ENCODE data around the gene ASCL4.

The ASCL4 gene

DNA sequence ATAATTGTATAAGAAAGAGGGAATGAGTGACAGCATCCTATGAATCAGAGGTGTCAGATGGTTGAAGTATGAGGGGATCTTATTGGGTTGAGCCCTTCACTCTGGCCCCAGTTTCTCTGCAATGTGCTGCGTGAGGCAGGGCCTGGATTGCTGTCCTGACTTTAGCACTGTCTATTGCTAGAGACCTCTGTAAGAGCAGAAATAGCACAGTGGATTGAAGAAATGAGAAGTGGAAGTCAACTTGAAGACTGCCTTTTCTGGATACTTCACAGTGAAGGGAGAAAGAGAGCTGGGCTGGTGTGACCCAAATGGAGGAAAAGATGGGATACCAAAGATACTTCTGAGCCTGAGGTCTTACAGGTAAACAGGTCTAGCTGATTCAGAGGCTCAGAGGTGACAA lies 5.8 kb downstream of the ASCL4 start:
- no peak overlapping the region for H3K27ac ChIP-seq (ENCODE audit: low read length)
- peaks cover 49% of the 10 kb centered on the region for H3K27me3 ChIP-seq (ENCODE audit: insufficient read depth, low read length)
- H3K36me3 ChIP-seq (ENCODE audit: insufficient read depth, low read depth, low read length) = no peaks in the 10 kb centered on the region
- H3K4me1 ChIP-seq (ENCODE audit: insufficient read depth, low read length) = no peaks in the 10 kb centered on the region; the same call in 1 of the 2 replicates
- H3K9me3 ChIP-seq (ENCODE audit: insufficient read depth, low read depth, low read length) = no peaks in the 10 kb centered on the region
- H3K9ac ChIP-seq (ENCODE audit: low read depth, low read length) = no peak overlapping the region
- H3K4me3 ChIP-seq (ENCODE audit: low read length) = no peak overlapping the region

DNA sequence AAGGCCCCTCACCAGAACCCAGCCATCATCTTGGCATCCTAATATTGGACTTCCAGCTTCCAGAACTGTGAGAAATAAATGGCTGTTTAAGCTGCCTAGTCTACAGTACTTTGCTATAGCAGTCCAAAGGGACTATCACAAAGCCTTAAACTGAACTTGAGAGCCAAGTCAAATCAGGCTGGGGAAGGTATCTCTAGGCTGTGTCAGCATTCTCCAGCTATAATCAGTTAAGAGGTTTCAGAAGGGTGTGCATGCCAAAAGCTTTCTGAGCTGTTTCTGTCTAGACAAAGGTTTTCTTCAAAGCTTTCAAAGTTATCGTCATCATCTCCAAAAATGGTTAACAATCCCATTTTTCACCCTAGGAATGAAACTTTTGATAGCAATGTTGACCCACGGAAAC lies 7.6 kb downstream of the ASCL4 start:
- no peak overlapping the region for H3K4me3 ChIP-seq (ENCODE audit: low read length)
- H3K4me1 ChIP-seq (ENCODE audit: insufficient read depth, low read length) = no peaks in the 10 kb centered on the region
- H3K36me3 ChIP-seq (ENCODE audit: insufficient read depth, low read depth, low read length) = no peaks in the 10 kb centered on the region
- H3K27ac ChIP-seq (ENCODE audit: low read length) = no peak overlapping the region
- H3K9me3 ChIP-seq (ENCODE audit: insufficient read depth, low read depth, low read length) = no peaks in the 10 kb centered on the region
- peaks cover 31% of the 10 kb centered on the region for H3K27me3 ChIP-seq (ENCODE audit: insufficient read depth, low read length)
- H3K9ac ChIP-seq (ENCODE audit: low read depth, low read length) = no peak overlapping the region

DNA sequence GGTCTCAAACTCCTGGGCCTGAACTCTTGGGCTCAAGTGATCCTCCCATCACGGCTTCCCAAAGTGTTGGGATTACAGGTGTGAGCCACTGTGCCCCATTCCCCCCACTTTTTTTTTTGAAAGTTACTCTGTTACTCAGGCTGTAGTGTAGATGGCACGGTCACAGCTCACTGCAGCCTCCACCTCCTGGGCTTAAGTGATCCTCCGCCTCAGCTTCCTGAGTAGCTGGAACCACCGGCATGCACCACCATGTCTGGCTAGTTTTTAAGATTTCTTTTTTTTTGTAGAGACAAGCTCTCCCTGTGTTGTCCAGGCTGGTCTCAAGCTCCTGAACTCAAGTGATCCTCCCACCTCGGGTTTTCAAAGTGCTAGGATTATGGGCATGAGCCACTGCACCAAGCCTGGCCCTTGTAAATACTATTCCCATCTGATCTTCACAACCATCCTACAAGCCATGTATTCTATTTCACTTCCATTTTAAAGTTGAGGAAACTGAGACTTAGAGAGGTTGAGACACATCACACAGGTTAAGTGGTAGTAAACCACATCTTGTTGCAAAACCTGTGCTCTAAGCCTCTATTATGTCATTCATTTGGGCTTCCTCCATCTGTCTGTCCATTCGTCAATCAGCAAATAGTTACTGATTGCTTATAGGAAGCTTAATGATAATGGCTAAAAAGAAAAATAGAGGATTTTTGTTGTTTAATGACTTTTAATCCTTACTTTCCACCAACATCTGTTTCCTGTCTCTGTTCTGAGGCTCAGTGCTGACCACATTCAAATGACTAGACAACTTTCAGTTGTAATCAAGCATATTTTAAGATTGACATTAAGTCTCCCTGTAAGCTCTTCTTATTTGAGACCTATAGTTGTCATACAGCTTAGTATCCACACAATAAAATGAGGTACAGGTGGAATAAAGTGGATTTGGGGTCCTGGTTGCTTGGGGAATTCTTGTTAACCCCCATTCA lies 9.2 kb downstream of the ASCL4 start:
- H3K27me3 ChIP-seq (ENCODE audit: insufficient read depth, low read length) = peaks cover 15% of the 10 kb centered on the region
- H3K36me3 ChIP-seq (ENCODE audit: insufficient read depth, low read depth, low read length) = no peaks in the 10 kb centered on the region
- H3K27ac ChIP-seq (ENCODE audit: low read length) = no peak overlapping the region
- H3K4me1 ChIP-seq (ENCODE audit: insufficient read depth, low read length) = no peaks in the 10 kb centered on the region
- no peaks in the 10 kb centered on the region for H3K9me3 ChIP-seq (ENCODE audit: insufficient read depth, low read depth, low read length)
- no peak overlapping the region for H3K4me3 ChIP-seq (ENCODE audit: low read length)
- no peak overlapping the region for H3K9ac ChIP-seq (ENCODE audit: low read depth, low read length)

DNA sequence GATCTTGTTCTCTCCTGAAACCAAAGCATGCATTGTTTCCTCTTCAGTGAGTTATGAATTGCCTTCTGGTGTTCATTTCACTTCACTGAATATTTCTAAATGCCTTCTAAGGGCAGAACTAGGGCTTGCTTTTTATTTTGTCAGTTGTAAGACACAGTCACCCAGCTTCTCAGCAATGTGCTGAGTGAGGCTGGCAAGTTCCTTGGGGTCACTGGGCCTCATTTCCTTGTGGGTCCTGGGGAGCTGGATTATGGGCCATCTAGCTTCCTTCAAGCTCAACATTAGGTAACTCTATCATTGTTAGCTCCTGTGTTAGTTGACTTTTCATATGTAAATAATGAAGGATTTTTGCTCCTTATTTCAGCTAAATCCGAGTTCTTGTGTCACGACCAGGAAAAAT lies 13.8 kb downstream of the ASCL4 start:
- H3K4me3 ChIP-seq (ENCODE audit: low read length) = no peak overlapping the region

DNA sequence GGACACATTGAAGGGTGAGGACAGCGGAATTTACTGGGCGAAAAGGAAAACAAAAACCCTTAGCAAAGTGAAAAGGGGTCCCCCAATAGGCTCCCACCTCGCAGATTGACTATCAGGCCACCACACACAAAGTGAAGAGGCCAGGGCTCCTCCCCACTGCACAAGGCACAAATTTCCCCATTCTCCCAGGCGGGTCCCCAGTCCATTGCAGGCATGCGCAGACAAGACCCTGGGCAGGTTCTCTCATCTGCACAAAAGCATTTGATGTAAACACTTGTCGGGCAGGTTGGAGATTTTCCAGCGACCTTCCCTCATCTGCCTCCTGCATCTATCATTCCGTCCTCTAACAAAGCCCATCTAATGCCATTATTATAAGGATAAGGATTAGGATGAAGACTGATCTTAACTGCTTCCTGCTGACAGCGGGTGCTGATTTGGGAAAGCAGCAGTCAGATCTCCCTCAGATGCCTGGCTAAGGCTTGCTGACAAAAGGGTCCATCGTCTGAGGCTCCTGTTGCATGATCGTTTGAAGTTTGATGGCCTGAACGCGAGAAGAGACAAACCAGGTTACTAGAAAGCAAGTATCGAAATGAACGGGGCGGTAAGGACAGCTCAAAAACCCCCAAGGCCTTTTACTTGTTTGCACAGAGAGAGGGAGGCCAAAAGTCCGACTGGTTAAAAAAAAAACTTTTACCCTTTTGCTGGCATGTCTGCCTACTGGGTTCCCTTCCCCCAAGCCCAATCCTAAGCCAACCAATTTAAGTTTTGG lies 14.4 kb downstream of the ASCL4 start:
- Histone ChIP-seq H3K27me3 (ENCODE audit: insufficient read depth, low read length) (no peaks in the 10 kb centered on the region), H3K4me1 (ENCODE audit: insufficient read depth, low read length) (no peaks in the 10 kb centered on the region), H3K27ac (ENCODE audit: low read length) (no peak overlapping the region), H3K9me3 (ENCODE audit: insufficient read depth, low read depth, low read length) (no peaks in the 10 kb centered on the region), H3K36me3 (ENCODE audit: insufficient read depth, low read depth, low read length) (no peaks in the 10 kb centered on the region), H3K4me3 (ENCODE audit: low read length) (no peak overlapping the region), H3K9ac (ENCODE audit: low read depth, low read length) (no peak overlapping the region)

More for the DNA sequence above, 13.8 kb downstream of the ASCL4 start:
- Histone ChIP-seq H3K27me3 (ENCODE audit: insufficient read depth, low read length) (no peaks in the 10 kb centered on the region), H3K27ac (ENCODE audit: low read length) (no peak overlapping the region), H3K4me1 (ENCODE audit: insufficient read depth, low read length) (no peaks in the 10 kb centered on the region), H3K9me3 (ENCODE audit: insufficient read depth, low read depth, low read length) (no peaks in the 10 kb centered on the region), H3K9ac (ENCODE audit: low read depth, low read length) (no peak overlapping the region), H3K36me3 (ENCODE audit: insufficient read depth, low read depth, low read length) (no peaks in the 10 kb centered on the region)

DNA sequence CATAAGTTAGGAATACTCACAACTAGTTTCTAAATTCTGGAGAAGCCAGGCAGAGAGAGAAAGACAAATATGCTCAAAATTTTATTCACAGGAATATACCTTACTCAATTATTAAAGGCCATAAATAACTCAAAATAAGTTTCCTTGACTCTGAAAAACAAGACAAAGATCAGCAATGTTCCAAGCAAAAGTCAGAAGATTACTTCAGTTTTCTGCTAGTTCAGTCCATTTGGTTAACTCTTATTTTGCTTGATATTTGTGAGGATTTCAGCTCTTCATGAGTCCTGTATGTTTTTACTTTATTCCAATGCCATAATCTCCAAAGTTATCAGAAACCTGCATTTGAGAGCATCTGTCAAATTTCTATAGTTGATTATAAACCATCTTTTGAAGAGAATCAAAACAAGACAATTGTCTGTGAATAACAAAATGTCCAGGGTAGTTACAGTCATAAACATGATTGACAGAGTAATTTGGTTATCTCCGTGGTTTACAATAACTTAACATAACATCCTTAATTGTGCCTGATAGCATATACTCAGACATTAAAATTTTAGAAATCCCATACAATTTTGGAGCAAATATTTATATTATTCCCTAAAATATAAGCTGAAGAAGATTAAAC lies 17.1 kb downstream of the ASCL4 start:
- H3K27me3 ChIP-seq (ENCODE audit: insufficient read depth, low read length) = peaks cover 3% of the 10 kb centered on the region; the same call in 1 of the 2 replicates
- no peak overlapping the region for H3K4me3 ChIP-seq (ENCODE audit: low read length)
- no peaks in the 10 kb centered on the region for H3K4me1 ChIP-seq (ENCODE audit: insufficient read depth, low read length)

DNA sequence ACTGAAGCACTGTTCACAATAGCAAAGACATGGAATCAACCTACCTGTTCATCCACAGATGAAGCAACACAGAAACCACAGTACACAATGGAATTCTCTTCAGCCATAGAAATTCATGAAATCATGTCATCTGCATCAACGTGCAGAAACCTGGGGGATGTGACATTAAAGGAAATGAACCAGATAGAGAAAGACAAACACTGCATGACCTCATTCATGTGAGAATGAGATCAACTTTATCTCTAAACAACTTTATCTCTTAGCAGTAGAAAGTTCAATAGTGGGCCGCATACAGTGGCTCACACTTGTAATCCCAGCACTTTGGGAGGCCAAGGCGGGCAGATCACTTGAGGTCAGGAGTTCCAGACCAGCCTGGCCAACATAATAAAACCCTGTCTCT lies 19.9 kb downstream of the ASCL4 start:
- no peaks in the 10 kb centered on the region for H3K9me3 ChIP-seq (ENCODE audit: insufficient read depth, low read depth, low read length)
- no peak overlapping the region for H3K9ac ChIP-seq (ENCODE audit: low read depth, low read length)
- no peaks in the 10 kb centered on the region for H3K4me1 ChIP-seq (ENCODE audit: insufficient read depth, low read length)
- no peaks in the 10 kb centered on the region for H3K36me3 ChIP-seq (ENCODE audit: insufficient read depth, low read depth, low read length)
- no peak overlapping the region for H3K4me3 ChIP-seq (ENCODE audit: low read length)
- H3K27me3 ChIP-seq (ENCODE audit: insufficient read depth, low read length) = peaks cover 3% of the 10 kb centered on the region; the same call in 1 of the 2 replicates
- H3K27ac ChIP-seq (ENCODE audit: low read length) = no peak overlapping the region

More for the DNA sequence above, 17.1 kb downstream of the ASCL4 start:
- Histone ChIP-seq H3K27ac (ENCODE audit: low read length) (no peak overlapping the region), H3K36me3 (ENCODE audit: insufficient read depth, low read depth, low read length) (no peaks in the 10 kb centered on the region), H3K9ac (ENCODE audit: low read depth, low read length) (no peak overlapping the region), H3K9me3 (ENCODE audit: insufficient read depth, low read depth, low read length) (no peaks in the 10 kb centered on the region)

DNA sequence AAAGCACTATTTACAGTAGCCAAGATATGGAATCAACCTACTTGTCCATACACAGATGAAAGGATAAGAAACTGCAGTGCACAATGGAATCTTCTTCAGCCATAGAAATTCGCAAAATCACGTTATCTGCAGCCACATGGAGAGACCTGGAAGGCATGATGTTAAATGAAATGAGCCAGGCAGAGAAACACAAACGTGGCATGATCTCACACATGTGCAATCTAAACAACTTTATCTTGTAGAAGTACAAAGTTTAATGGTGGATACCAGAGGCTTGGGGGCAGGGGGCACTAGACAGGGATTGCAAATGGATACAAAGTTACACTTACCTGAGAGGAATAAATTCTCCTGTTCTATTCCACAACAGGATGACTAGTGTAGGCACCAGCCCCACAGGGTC lies 24.1 kb downstream of the ASCL4 start:
- Histone ChIP-seq H3K36me3 (ENCODE audit: insufficient read depth, low read depth, low read length) (no peaks in the 10 kb centered on the region), H3K9me3 (ENCODE audit: insufficient read depth, low read depth, low read length) (no peaks in the 10 kb centered on the region), H3K4me3 (ENCODE audit: low read length) (no peak overlapping the region), H3K9ac (ENCODE audit: low read depth, low read length) (no peak overlapping the region), H3K27me3 (ENCODE audit: insufficient read depth, low read length) (peaks cover 3% of the 10 kb centered on the region; the same call in 1 of the 2 replicates), H3K27ac (ENCODE audit: low read length) (no peak overlapping the region), H3K4me1 (ENCODE audit: insufficient read depth, low read length) (peaks cover 8% of the 10 kb centered on the region; the same call in 1 of the 2 replicates)

DNA sequence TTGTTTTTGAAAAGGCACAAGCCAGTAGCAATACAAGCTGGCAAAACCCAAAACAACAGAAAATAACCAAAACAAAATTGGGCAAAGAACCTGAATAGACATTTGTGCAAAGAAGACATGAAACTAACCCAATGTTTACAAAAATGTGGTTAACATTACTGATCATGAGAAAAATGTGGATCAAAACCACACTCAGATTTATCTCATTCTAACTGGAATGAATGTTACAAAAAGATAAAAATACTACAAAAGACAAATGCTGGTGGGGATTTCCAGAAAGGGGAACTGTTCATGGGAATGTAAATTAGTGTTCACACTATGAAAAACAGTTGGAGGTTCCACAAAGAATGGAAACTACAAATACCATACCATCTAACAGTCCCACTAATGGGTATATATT lies 26.6 kb downstream of the ASCL4 start:
- Histone ChIP-seq H3K4me3 (ENCODE audit: low read length) (no peak overlapping the region), H3K4me1 (ENCODE audit: insufficient read depth, low read length) (peaks cover 8% of the 10 kb centered on the region; the same call in 1 of the 2 replicates), H3K27me3 (ENCODE audit: insufficient read depth, low read length) (no peaks in the 10 kb centered on the region; the same call in 1 of the 2 replicates), H3K9ac (ENCODE audit: low read depth, low read length) (no peak overlapping the region), H3K9me3 (ENCODE audit: insufficient read depth, low read depth, low read length) (no peaks in the 10 kb centered on the region), H3K27ac (ENCODE audit: low read length) (no peak overlapping the region), H3K36me3 (ENCODE audit: insufficient read depth, low read depth, low read length) (no peaks in the 10 kb centered on the region)

DNA sequence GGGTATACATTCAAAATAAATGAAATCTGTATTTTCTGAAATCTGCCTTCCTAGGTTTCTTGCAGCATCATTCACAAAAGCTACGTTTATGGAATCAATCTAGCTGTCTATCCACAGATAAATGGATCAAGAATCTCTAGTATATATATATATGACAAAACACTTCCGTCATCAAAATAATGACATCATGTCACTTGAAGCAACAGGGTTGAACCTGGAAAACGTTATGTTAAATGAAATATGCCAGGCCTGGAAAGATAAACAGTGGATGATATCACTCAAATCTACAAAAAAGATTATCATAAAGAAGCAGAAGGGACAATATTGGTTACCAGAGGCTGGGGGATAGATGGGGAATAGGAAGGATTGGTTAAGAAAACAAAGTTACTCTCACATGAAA lies 28.6 kb downstream of the ASCL4 start:
- Histone ChIP-seq H3K36me3 (ENCODE audit: insufficient read depth, low read depth, low read length) (no peaks in the 10 kb centered on the region), H3K4me1 (ENCODE audit: insufficient read depth, low read length) (peaks cover 8% of the 10 kb centered on the region; the same call in 1 of the 2 replicates), H3K9ac (ENCODE audit: low read depth, low read length) (no peak overlapping the region), H3K27ac (ENCODE audit: low read length) (no peak overlapping the region), H3K27me3 (ENCODE audit: insufficient read depth, low read length) (no peaks in the 10 kb centered on the region), H3K4me3 (ENCODE audit: low read length) (no peak overlapping the region), H3K9me3 (ENCODE audit: insufficient read depth, low read depth, low read length) (no peaks in the 10 kb centered on the region)

DNA sequence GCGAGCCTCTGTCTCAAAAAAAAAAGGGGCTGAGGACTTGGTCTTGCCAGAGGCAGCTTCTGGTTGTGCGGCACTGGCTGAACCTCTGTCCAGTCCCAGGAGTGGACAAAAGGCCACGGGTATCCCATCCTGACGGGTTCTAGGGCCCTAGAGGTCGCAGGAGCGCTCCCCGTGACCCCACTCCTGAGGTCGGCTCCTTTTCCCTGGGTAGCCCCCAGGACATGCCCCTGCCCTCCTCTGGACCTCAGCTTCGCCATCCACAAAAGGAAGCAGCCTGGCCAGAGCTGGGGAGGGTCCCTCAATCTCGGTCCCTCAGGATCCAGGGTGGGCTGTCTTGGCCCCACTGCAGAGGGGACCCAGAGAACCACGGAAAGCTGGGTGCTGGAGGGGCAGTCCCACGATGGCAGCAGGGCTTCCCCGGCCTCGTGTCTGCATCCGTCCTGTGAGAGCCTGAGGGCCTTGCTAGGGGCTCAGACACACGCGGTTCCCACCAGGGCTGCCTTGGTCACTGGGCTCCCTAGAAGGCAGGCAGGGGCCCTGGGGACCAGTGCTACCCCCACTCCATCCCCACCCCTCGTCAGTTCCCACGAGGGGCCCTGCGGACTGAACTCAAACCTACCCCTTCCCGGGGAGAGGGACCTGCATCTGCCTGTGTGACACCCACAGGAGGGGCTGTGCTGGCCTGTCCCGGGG lies 31.1 kb downstream of the ASCL4 start:
- Histone ChIP-seq H3K27ac (ENCODE audit: low read length) (no peak overlapping the region), H3K9me3 (ENCODE audit: insufficient read depth, low read depth, low read length) (no peaks in the 10 kb centered on the region), H3K27me3 (ENCODE audit: insufficient read depth, low read length) (no peaks in the 10 kb centered on the region; the same call in 1 of the 2 replicates), H3K4me3 (ENCODE audit: low read length) (no peak overlapping the region), H3K4me1 (ENCODE audit: insufficient read depth, low read length) (peaks cover 8% of the 10 kb centered on the region; the same call in 1 of the 2 replicates), H3K9ac (ENCODE audit: low read depth, low read length) (no peak overlapping the region), H3K36me3 (ENCODE audit: insufficient read depth, low read depth, low read length) (no peaks in the 10 kb centered on the region)

Data from iPS-20b (cell line).